ENCODE results near the gene SPG11.
"Not testable (repeated sequence)": the region's sequence is repeated elsewhere in the genome, so short reads cannot be mapped to it uniquely, and the experiment has no call there.

SPG11 gene

GRCh38 chr15:44585633-44586032 is 77.8 kb downstream of the SPG11 start:
- no peaks in the 10 kb centered on the region for H3K27me3 Mint-ChIP-seq
- no peaks in the 10 kb centered on the region for H3K9me3 Mint-ChIP-seq
- DNase-seq (ENCODE audit: low spot score in 2 of 2) (no peak), ATAC-seq (ENCODE audit: low read depth) (no peak)
- H3K4me1 Mint-ChIP-seq, result peaks cover 9% of the 10 kb centered on the region
- H3K4me3 Mint-ChIP-seq, result no peak overlapping the region
- peaks cover 30% of the 10 kb centered on the region for H3K36me3 Mint-ChIP-seq
- H3K27ac Mint-ChIP-seq, result peak overlapping the region; percentile 57

- DNase-seq (ENCODE audit: low spot score in 2 of 2), result peak; percentile 25 to 49
- Mint-ChIP-seq H3K9me3 (no peaks in the 10 kb centered on the region), H3K27ac (peak overlapping the region; percentile 73), H3K36me3 (peaks cover 26% of the 10 kb centered on the region), H3K4me3 (no peak overlapping the region), H3K4me1 (peaks cover 9% of the 10 kb centered on the region), H3K27me3 (no peaks in the 10 kb centered on the region)
- ATAC-seq (ENCODE audit: low read depth), result peak; percentile 96
These were observed 79.2 kb downstream of the SPG11 start for GRCh38 chr15:44584162-44584749.

GRCh38 chr15:44580105-44580504 is 83.4 kb downstream of the SPG11 start:
- Mint-ChIP-seq H3K27ac (no peak overlapping the region), H3K36me3 (peaks cover 17% of the 10 kb centered on the region), H3K9me3 (no peaks in the 10 kb centered on the region), H3K4me1 (peaks cover 14% of the 10 kb centered on the region), H3K4me3 (no peak overlapping the region), H3K27me3 (no peaks in the 10 kb centered on the region)
- DNase-seq (ENCODE audit: low spot score in 2 of 2), result no peak
- no peak for ATAC-seq (ENCODE audit: low read depth)

- DNase-seq (ENCODE audit: low spot score in 2 of 2) (no peak), ATAC-seq (ENCODE audit: low read depth) (no peak)
- Mint-ChIP-seq H3K4me3 (no peak overlapping the region), H3K36me3 (peaks cover 13% of the 10 kb centered on the region), H3K27ac (peak overlapping the region; percentile 79), H3K4me1 (peaks cover 7% of the 10 kb centered on the region), H3K27me3 (no peaks in the 10 kb centered on the region), H3K9me3 (no peaks in the 10 kb centered on the region)
These were observed 88.7 kb downstream of the SPG11 start for GRCh38 chr15:44574734-44575133.

- Mint-ChIP-seq H3K27ac (no peak overlapping the region), H3K4me1 (peaks cover 6% of the 10 kb centered on the region), H3K36me3 (peaks cover 16% of the 10 kb centered on the region), H3K4me3 (no peak overlapping the region), H3K27me3 (no peaks in the 10 kb centered on the region), H3K9me3 (no peaks in the 10 kb centered on the region)
- ATAC-seq (ENCODE audit: low read depth) (no peak), DNase-seq (ENCODE audit: low spot score in 2 of 2) (no peak)
These were observed 90.1 kb downstream of the SPG11 start for GRCh38 chr15:44573386-44573785.

GRCh38 chr15:44570361-44570760 is 93.1 kb downstream of the SPG11 start:
- DNase-seq (ENCODE audit: low spot score in 2 of 2) (no peak), ATAC-seq (ENCODE audit: low read depth) (no peak)
- Mint-ChIP-seq H3K36me3 (peaks cover 35% of the 10 kb centered on the region), H3K4me1 (peaks cover 4% of the 10 kb centered on the region), H3K4me3 (no peak overlapping the region), H3K9me3 (no peaks in the 10 kb centered on the region), H3K27me3 (no peaks in the 10 kb centered on the region), H3K27ac (peak overlapping the region; percentile 11)

- peaks cover 37% of the 10 kb centered on the region for H3K36me3 Mint-ChIP-seq
- ATAC-seq (ENCODE audit: low read depth), result no peak
- no peaks in the 10 kb centered on the region for H3K27me3 Mint-ChIP-seq
- H3K4me3 Mint-ChIP-seq, result no peak overlapping the region
- H3K4me1 Mint-ChIP-seq, result no peaks in the 10 kb centered on the region
- no peaks in the 10 kb centered on the region for H3K9me3 Mint-ChIP-seq
- no peak overlapping the region for H3K27ac Mint-ChIP-seq
- no peak for DNase-seq (ENCODE audit: low spot score in 2 of 2)
These were observed 94.1 kb downstream of the SPG11 start for GRCh38 chr15:44569316-44569715.

- ATAC-seq (ENCODE audit: low read depth) (no peak), DNase-seq (ENCODE audit: low spot score in 2 of 2) (no peak)
- peaks cover 37% of the 10 kb centered on the region for H3K36me3 Mint-ChIP-seq
- H3K27ac Mint-ChIP-seq, result no peak overlapping the region
- no peaks in the 10 kb centered on the region for H3K4me1 Mint-ChIP-seq
- no peaks in the 10 kb centered on the region for H3K9me3 Mint-ChIP-seq
- H3K27me3 Mint-ChIP-seq, result no peaks in the 10 kb centered on the region
- no peak overlapping the region for H3K4me3 Mint-ChIP-seq
These were observed 95.1 kb downstream of the SPG11 start for GRCh38 chr15:44568338-44568737.

- Mint-ChIP-seq H3K9me3 (no peaks in the 10 kb centered on the region), H3K4me1 (no peaks in the 10 kb centered on the region), H3K27me3 (no peaks in the 10 kb centered on the region), H3K36me3 (peaks cover 38% of the 10 kb centered on the region), H3K27ac (peak overlapping the region; percentile 28), H3K4me3 (no peak overlapping the region)
- DNase-seq (ENCODE audit: low spot score in 2 of 2), result no peak
- no peak for ATAC-seq (ENCODE audit: low read depth)
These were observed 97.3 kb downstream of the SPG11 start for GRCh38 chr15:44566155-44566540.

GRCh38 chr15:44565387-44566154 is 97.9 kb downstream of the SPG11 start:
- Mint-ChIP-seq H3K4me3 (no peak overlapping the region), H3K9me3 (no peaks in the 10 kb centered on the region), H3K27me3 (no peaks in the 10 kb centered on the region), H3K27ac (peak overlapping the region; percentile 17), H3K4me1 (peaks cover 2% of the 10 kb centered on the region), H3K36me3 (peaks cover 42% of the 10 kb centered on the region)
- ATAC-seq (ENCODE audit: low read depth) (no peak), DNase-seq (ENCODE audit: low spot score in 2 of 2) (no peak)

- not testable (repeated sequence) for H3K27me3 Mint-ChIP-seq; H3K4me1 Mint-ChIP-seq; DNase-seq (ENCODE audit: low spot score in 2 of 2); H3K4me3 Mint-ChIP-seq; H3K9me3 Mint-ChIP-seq; ATAC-seq (ENCODE audit: low read depth)
- Mint-ChIP-seq H3K36me3 (peaks cover 36% of the 10 kb centered on the region), H3K27ac (peak overlapping the region; percentile 55)
These were observed 102.5 kb downstream of the SPG11 start for GRCh38 chr15:44560926-44561325.

GRCh38 chr15:44554934-44555723 is 108.3 kb downstream of the SPG11 start:
- Mint-ChIP-seq H3K27ac (no peak overlapping the region), H3K4me3 (no peak overlapping the region), H3K27me3 (no peaks in the 10 kb centered on the region), H3K36me3 (peaks cover 23% of the 10 kb centered on the region), H3K9me3 (no peaks in the 10 kb centered on the region), H3K4me1 (peaks cover 3% of the 10 kb centered on the region)
- DNase-seq (ENCODE audit: low spot score in 2 of 2), result no peak
- ATAC-seq (ENCODE audit: low read depth), result no peak

GRCh38 chr15:44550734-44551133 is 112.7 kb downstream of the SPG11 start:
- Mint-ChIP-seq H3K9me3 (no peaks in the 10 kb centered on the region), H3K27ac (peak overlapping the region; percentile 51), H3K36me3 (peaks cover 11% of the 10 kb centered on the region), H3K27me3 (no peaks in the 10 kb centered on the region), H3K4me1 (peaks cover 6% of the 10 kb centered on the region), H3K4me3 (no peak overlapping the region)
- DNase-seq (ENCODE audit: low spot score in 2 of 2) (no peak), ATAC-seq (ENCODE audit: low read depth) (peak; percentile 66)

- DNase-seq (ENCODE audit: low spot score in 2 of 2) (no peak), ATAC-seq (ENCODE audit: low read depth) (peak; percentile 64)
- Mint-ChIP-seq H3K4me1 (peaks cover 7% of the 10 kb centered on the region), H3K9me3 (no peaks in the 10 kb centered on the region), H3K27me3 (no peaks in the 10 kb centered on the region), H3K4me3 (no peak overlapping the region), H3K36me3 (peaks cover 11% of the 10 kb centered on the region), H3K27ac (peak overlapping the region; percentile 51)
These were observed 113.2 kb downstream of the SPG11 start for GRCh38 chr15:44550256-44550655.

All from memory B cell (primary cell).